ENCODE measurements around the gene ERBB2.

DNA sequence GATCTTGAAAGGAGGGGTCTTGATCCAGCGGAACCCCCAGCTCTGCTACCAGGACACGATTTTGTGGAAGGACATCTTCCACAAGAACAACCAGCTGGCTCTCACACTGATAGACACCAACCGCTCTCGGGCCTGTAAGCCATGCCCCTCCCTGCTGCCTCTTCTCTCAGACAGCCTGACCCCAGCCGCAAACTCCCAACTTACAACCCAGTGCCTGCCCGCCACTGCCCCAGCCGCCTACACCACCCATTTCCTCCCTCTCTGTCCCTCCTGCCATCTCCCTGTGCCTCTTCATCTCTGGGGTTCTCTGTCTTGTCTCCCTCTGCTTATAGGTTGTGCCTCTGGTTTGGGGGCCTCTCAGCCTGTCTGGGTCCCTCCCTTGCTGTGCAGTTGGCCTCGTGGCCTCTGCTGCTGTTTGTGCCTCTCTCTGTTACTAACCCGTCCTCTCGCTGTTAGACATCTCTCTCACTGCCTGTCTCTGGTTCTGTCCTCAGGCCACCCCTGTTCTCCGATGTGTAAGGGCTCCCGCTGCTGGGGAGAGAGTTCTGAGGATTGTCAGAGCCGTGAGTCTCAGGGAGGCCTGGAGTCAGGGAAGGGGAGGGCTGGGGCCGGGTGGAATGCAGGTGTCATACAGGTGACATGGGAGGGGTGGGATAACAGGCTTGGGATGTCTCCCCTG lies 9.6 kb downstream of the ERBB2 start:
- TF ChIP-seq, protein P1, sequence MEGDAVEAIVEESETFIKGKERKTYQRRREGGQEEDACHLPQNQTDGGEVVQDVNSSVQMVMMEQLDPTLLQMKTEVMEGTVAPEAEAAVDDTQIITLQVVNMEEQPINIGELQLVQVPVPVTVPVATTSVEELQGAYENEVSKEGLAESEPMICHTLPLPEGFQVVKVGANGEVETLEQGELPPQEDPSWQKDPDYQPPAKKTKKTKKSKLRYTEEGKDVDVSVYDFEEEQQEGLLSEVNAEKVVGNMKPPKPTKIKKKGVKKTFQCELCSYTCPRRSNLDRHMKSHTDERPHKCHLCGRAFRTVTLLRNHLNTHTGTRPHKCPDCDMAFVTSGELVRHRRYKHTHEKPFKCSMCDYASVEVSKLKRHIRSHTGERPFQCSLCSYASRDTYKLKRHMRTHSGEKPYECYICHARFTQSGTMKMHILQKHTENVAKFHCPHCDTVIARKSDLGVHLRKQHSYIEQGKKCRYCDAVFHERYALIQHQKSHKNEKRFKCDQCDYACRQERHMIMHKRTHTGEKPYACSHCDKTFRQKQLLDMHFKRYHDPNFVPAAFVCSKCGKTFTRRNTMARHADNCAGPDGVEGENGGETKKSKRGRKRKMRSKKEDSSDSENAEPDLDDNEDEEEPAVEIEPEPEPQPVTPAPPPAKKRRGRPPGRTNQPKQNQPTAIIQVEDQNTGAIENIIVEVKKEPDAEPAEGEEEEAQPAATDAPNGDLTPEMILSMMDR (IDR thresholded peaks at IDR 0.05) = no peak
- no peak for TF ChIP-seq POLR2A (IDR thresholded peaks at IDR 0.05)
- TF ChIP-seq POLR2AphosphoS5 (IDR thresholded peaks at IDR 0.05) = no peak

Measured in transverse colon (tissue), 4 donors.